ENCODE measurements around the gene TRIM49.
"Not testable (repeated sequence)": the region's sequence is repeated elsewhere in the genome, so short reads cannot be mapped to it uniquely, and the experiment has no call there.

- TF ChIP-seq CTCF, POLR2AphosphoS5, POLR2A (IDR thresholded peaks at IDR 0.05): not testable (repeated sequence)
Measured at GRCh38 chr11:89785726-89786125, 22.6 kb downstream of the TRIM49 start.
